Calu3 (cell line): ENCODE results near the gene PAX9. TPM values are rescaled to one million over a fixed set of nuclear protein-coding genes. Genes with fewer than 3 reads are reported as not detected.

Experiments
- BruUV-seq: library from RNA; stranded (reverse); fragments of 400-500 nt; replicated peaks from 2 replicates; lab custom pipeline; 2021; lab: Mats Ljungman, UMichigan
- CTCF ChIA-PET: fragments of 300-600 bp; sonication (Branson Sonifier 250); formaldehyde crosslinking; loops from one replicate; lab custom pipeline; 2022; ENCODE audit warnings: antibody characterized with exemption; lab: Charles Lee
- DNase-seq: peaks from one replicate; pipeline ENCODE4 v3.0.0; 2022
- H3K27ac Mint-ChIP-seq: one replicate; pipeline ENCODE4 v1.8.0; 2022; ENCODE audit warnings: mixed read lengths; ENCODE audit not compliant: unreplicated experiment
- H3K27me3 Mint-ChIP-seq: one replicate; pipeline ENCODE4 v1.8.0; 2022; ENCODE audit warnings: mixed read lengths; ENCODE audit not compliant: unreplicated experiment
- H3K36me3 Mint-ChIP-seq: one replicate; pipeline ENCODE4 v1.8.0; 2022; ENCODE audit warnings: mild to moderate bottlenecking, moderate library complexity, mixed read lengths; ENCODE audit not compliant: insufficient read depth, unreplicated experiment
- H3K4me1 Mint-ChIP-seq: one replicate; pipeline ENCODE4 v1.8.0; 2022; ENCODE audit warnings: mild to moderate bottlenecking, low read depth, mixed read lengths; ENCODE audit not compliant: unreplicated experiment
- H3K4me3 Mint-ChIP-seq: one replicate; pipeline ENCODE4 v1.8.0; 2022; ENCODE audit warnings: mild to moderate bottlenecking, low read depth, moderate library complexity, mixed read lengths; ENCODE audit not compliant: unreplicated experiment
- H3K9me3 Mint-ChIP-seq: one replicate; pipeline ENCODE4 v1.8.0; 2022; ENCODE audit warnings: low read depth, mixed read lengths; ENCODE audit not compliant: unreplicated experiment
- intact Hi-C: fragments of 100-400 bp; cut with micrococcal nuclease; formaldehyde crosslinking; loops from one replicate; pipeline ENCODE4 v1.10.0; 2022; ENCODE audit not compliant: unreplicated experiment
- total RNA-seq: library from RNA; stranded (reverse); gene quantifications from 2 replicates; pipeline ENCODE4 v1.2.3, GENCODE V29; 2022
- TF ChIP-seq, protein P1 (sequence below): fragments of 200-600 bp; IDR thresholded peaks from one replicate; pipeline ENCODE4 v1.8.0; 2022; ENCODE audit warnings: antibody characterized with exemption; ENCODE audit not compliant: unreplicated experiment

The PAX9 gene
- total RNA-seq, 1 experiment from 2014 or later = 4.5 TPM

DNA sequence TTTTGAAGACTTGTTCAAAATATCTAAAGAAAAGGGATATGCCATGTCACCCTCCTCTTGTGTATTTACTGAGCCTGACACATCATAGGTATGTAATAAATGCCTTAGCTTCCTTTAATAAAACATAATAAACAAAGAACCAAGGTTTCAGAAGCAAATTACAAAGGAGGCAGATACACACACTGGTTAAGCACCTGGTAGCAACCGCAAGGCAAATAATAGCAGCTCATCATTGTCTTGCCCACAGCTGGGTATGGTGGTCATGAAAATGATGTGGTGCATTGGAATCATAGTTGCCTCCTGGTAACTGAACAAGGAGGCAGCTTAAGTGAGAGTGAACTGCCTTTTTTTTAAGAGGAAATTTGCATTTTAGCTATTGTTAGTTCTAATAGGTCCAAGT is 39.0 kb downstream of the PAX9 start:
- no peak overlapping the region for H3K4me3 Mint-ChIP-seq
- CTCF ChIA-PET = interaction anchor here (1.1 kb wide), 1 partner anchor 10 kb away, joined by 3 read pairs; no protein-coding TSS in a partner anchor

GRCh38 chr14:36701132-36701531 is 39.5 kb downstream of the PAX9 start:
- Mint-ChIP-seq H3K36me3 (no peaks in the 10 kb centered on the region), H3K9me3 (peaks cover 8% of the 10 kb centered on the region), H3K27me3 (peaks cover 26% of the 10 kb centered on the region), H3K4me1 (no peaks in the 10 kb centered on the region), H3K4me3 (no peak overlapping the region), H3K27ac (no peak overlapping the region)
- no peak for DNase-seq
- intact Hi-C loops = no loop called here
- CTCF ChIA-PET = interaction anchor here (0.6 to 1.1 kb wide), 2 partner anchors 10 to 751 kb away, joined by 3 to 6 read pairs; no protein-coding TSS in a partner anchor
- TF ChIP-seq, protein P1, sequence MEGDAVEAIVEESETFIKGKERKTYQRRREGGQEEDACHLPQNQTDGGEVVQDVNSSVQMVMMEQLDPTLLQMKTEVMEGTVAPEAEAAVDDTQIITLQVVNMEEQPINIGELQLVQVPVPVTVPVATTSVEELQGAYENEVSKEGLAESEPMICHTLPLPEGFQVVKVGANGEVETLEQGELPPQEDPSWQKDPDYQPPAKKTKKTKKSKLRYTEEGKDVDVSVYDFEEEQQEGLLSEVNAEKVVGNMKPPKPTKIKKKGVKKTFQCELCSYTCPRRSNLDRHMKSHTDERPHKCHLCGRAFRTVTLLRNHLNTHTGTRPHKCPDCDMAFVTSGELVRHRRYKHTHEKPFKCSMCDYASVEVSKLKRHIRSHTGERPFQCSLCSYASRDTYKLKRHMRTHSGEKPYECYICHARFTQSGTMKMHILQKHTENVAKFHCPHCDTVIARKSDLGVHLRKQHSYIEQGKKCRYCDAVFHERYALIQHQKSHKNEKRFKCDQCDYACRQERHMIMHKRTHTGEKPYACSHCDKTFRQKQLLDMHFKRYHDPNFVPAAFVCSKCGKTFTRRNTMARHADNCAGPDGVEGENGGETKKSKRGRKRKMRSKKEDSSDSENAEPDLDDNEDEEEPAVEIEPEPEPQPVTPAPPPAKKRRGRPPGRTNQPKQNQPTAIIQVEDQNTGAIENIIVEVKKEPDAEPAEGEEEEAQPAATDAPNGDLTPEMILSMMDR = no peak
- no TSS peak for BruUV-seq

More for the DNA sequence above, 39.0 kb downstream of the PAX9 start:
- H3K27me3 Mint-ChIP-seq = peaks cover 27% of the 10 kb centered on the region
- DNase-seq = no peak
- BruUV-seq = no TSS peak
- peaks cover 8% of the 10 kb centered on the region for H3K9me3 Mint-ChIP-seq
- H3K4me1 Mint-ChIP-seq = no peaks in the 10 kb centered on the region
- no peaks in the 10 kb centered on the region for H3K36me3 Mint-ChIP-seq
- intact Hi-C loops = no loop called here
- no peak overlapping the region for H3K27ac Mint-ChIP-seq
- TF ChIP-seq, protein P1 = no peak

- Mint-ChIP-seq H3K36me3 (no peaks in the 10 kb centered on the region), H3K9me3 (peaks cover 3% of the 10 kb centered on the region), H3K27me3 (peaks cover 13% of the 10 kb centered on the region), H3K27ac (no peak overlapping the region), H3K4me3 (no peak overlapping the region), H3K4me1 (no peaks in the 10 kb centered on the region)
- TF ChIP-seq, protein P1 = no peak
- CTCF ChIA-PET = no interaction called here
- no TSS peak for BruUV-seq
- DNase-seq = no peak
- intact Hi-C loops = no loop called here
Measured at GRCh38 chr14:36702474-36702873, 40.8 kb downstream of the PAX9 start.

GRCh38 chr14:36707570-36707969 is 45.9 kb downstream of the PAX9 start:
- Mint-ChIP-seq H3K36me3 (no peaks in the 10 kb centered on the region), H3K4me3 (no peak overlapping the region), H3K4me1 (no peaks in the 10 kb centered on the region), H3K27me3 (no peaks in the 10 kb centered on the region), H3K27ac (no peak overlapping the region), H3K9me3 (no peaks in the 10 kb centered on the region)
- intact Hi-C loops = no loop called here
- BruUV-seq = no TSS peak
- TF ChIP-seq, protein P1 = no peak
- CTCF ChIA-PET = no interaction called here
- no peak for DNase-seq
